PFSK-1 (cell line): ENCODE measurements around the gene MCM8.

ENCODE experiments used
- FOXP2 ChIP-seq: optimal IDR thresholded peaks from 2 replicates; pipeline ENCODE3; 2011; ENCODE audit warnings: borderline replicate concordance, control low read depth, inconsistent platforms; ENCODE audit not compliant: insufficient read depth; ENCODE audit errors: extremely low read length, extremely low read depth
- POLR2AphosphoS5 ChIP-seq: IDR thresholded peaks from 2 replicates; pipeline ENCODE4 v1.6.1; 2012; ENCODE audit warnings: low read depth, mild to moderate bottlenecking, control low read depth, low read length, moderate library complexity
- SIN3A ChIP-seq: IDR thresholded peaks from 2 replicates; pipeline ENCODE4 v1.6.1; 2012; ENCODE audit warnings: mild to moderate bottlenecking, low read length, moderate library complexity, borderline replicate concordance; ENCODE audit not compliant: insufficient read depth
- TAF1 ChIP-seq: IDR thresholded peaks from 2 replicates; pipeline ENCODE4 v1.6.1; 2012; ENCODE audit warnings: low read length, control low read depth, borderline replicate concordance; ENCODE audit not compliant: insufficient read depth
- TF ChIP-seq, protein P1 (sequence below), 2 experiments: IDR thresholded peaks; 2 replicates each; pipeline versions ENCODE4 v1.6.1 to v1.8.0; 2011 to 2012; ENCODE audit warnings: low read depth in 2 of 2, low read length in 2 of 2, control low read depth in 1 of 2, inconsistent platforms in 1 of 2, mild to moderate bottlenecking in 1 of 2, moderate library complexity in 1 of 2; ENCODE audit not compliant: insufficient read depth in 1 of 2

The MCM8 gene

DNA sequence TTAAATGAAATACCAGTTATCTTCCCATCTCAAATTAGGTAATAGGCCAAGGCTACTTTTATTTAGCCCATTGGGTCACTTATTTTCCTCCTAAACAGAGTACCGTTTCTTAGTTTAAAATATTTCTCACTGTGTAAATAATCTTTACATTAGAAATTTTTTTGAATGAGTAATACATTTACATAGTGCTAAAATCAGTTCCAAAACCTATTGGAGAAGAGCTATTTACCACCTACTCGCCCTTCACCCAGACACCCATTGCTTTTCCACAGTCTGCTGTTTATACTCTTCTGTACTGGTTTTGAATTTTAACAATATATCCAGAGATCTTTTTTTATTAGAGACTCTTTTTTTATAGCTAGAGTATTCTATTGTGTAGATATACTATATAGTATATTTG lies 36.9 kb downstream of the MCM8 start:
- TF ChIP-seq, protein P1, sequence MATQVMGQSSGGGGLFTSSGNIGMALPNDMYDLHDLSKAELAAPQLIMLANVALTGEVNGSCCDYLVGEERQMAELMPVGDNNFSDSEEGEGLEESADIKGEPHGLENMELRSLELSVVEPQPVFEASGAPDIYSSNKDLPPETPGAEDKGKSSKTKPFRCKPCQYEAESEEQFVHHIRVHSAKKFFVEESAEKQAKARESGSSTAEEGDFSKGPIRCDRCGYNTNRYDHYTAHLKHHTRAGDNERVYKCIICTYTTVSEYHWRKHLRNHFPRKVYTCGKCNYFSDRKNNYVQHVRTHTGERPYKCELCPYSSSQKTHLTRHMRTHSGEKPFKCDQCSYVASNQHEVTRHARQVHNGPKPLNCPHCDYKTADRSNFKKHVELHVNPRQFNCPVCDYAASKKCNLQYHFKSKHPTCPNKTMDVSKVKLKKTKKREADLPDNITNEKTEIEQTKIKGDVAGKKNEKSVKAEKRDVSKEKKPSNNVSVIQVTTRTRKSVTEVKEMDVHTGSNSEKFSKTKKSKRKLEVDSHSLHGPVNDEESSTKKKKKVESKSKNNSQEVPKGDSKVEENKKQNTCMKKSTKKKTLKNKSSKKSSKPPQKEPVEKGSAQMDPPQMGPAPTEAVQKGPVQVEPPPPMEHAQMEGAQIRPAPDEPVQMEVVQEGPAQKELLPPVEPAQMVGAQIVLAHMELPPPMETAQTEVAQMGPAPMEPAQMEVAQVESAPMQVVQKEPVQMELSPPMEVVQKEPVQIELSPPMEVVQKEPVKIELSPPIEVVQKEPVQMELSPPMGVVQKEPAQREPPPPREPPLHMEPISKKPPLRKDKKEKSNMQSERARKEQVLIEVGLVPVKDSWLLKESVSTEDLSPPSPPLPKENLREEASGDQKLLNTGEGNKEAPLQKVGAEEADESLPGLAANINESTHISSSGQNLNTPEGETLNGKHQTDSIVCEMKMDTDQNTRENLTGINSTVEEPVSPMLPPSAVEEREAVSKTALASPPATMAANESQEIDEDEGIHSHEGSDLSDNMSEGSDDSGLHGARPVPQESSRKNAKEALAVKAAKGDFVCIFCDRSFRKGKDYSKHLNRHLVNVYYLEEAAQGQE (IDR thresholded peaks at IDR 0.05; ENCODE audit: insufficient read depth in 1 of 2, low read depth in 2 of 2, low read length in 2 of 2) = no peak
- no peak for TF ChIP-seq POLR2AphosphoS5
- TF ChIP-seq SIN3A = no peak

DNA sequence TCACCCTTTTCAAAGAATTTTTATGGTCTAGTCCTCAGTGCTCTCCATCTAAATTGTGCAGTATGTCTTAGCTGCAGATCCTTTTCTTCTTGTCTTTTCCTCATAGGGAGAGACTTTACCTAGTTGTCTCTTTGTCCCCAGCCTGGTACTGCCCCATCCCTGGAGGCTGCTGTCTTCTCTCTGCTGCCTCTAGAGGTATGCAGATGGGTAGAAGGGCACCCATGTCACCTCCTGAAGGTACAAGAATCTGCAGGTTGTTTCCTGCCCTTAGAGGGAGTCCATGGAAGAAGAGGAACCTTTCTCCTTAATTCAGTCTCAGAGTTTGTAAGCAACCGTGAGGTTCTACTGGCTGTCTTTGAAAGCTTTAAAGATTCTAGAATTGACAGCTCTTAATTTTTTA lies 39.1 kb downstream of the MCM8 start:
- TF ChIP-seq, protein P1 (IDR thresholded peaks at IDR 0.05; ENCODE audit: insufficient read depth in 1 of 2, low read depth in 2 of 2, low read length in 2 of 2) = no peak
- TF ChIP-seq POLR2AphosphoS5 = no peak
- no peak for TF ChIP-seq TAF1
- TF ChIP-seq SIN3A = no peak
- no peak for TF ChIP-seq FOXP2

DNA sequence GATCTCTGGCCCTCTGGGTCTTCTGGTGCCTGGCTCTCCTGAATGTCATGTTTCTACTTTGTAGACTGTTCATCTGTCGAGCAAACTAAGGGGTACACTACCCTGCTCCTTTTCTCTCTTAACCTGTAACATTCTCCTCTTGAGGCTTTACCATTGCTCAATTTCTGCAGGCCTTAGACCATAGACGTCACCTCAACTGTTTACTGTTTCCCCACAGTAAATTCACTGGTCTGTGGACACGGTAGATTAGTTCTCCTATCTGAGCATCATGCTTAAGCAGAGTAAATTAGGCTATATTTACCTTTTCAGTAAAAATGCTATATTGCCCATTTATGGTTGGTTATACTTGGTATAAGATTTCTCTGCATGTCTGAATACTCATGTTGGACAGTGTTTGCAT lies 40.5 kb downstream of the MCM8 start:
- TF ChIP-seq TAF1 (no peak), FOXP2 (no peak), SIN3A (no peak), POLR2AphosphoS5 (no peak)
- TF ChIP-seq, protein P1 (IDR thresholded peaks at IDR 0.05; ENCODE audit: insufficient read depth in 1 of 2, low read depth in 2 of 2, low read length in 2 of 2) = no peak

DNA sequence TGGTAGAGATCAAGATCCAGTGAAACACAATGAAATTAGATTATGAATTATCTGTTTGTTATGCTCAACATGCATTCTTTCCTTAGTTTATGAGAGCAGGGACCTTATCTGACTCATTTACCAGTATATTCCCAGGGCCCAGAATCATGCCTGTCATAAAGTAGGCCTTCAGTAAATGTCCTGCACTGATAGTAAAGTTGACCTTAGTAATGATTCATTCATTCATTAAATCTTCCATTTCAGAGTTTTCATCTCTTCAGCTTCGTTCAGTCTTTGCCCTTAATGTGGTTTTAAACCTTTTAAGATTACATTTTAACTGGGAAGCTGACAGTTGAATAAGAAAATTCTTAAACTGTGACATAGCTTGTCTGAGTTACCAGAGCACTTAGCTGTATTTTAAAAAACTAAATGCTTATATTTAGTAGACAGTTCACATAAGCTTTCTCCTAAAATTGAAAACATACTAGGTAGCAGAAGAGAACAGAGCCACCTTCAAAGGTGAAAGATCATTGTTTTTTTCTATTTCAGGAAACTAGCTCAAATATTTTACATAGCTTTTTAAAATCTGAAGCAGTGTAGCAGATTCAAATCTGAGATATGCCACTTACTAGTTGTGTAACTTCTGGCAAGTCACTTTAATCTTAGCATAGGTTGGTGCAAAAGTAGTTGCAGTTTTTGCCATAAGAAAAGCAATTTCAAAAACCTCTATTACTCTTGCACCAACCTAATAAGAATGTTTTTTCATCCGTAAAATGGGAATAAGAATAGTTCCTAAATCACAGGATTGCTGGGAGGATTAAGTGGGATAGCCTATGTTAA lies 41.4 kb downstream of the MCM8 start:
- no peak for TF ChIP-seq TAF1
- TF ChIP-seq SIN3A = no peak
- TF ChIP-seq, protein P1 (IDR thresholded peaks at IDR 0.05; ENCODE audit: insufficient read depth in 1 of 2, low read depth in 2 of 2, low read length in 2 of 2) = no peak
- no peak for TF ChIP-seq POLR2AphosphoS5
- TF ChIP-seq FOXP2 = no peak

DNA sequence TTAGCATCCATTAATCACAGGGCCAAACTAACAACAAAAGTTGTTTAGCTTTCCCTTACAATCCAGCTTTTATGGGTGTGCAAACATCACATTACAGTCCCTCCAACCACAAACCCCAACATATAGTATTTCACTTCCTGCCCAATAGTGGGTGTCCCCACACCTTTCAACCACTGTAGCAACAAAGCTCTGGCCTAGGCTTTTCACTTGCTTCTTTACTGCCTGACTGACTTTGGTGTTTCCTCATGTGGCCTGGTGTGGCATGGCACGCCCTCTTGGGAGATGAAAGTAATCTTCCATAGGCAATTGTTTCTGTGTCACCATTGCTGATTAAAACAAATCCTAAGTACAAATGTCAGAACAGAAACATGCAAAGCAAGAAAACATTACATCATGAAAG lies 46.3 kb downstream of the MCM8 start:
- no peak for TF ChIP-seq TAF1
- no peak for TF ChIP-seq FOXP2
- TF ChIP-seq POLR2AphosphoS5 = no peak
- TF ChIP-seq, protein P1 (IDR thresholded peaks at IDR 0.05; ENCODE audit: insufficient read depth in 1 of 2, low read depth in 2 of 2, low read length in 2 of 2) = no peak
- TF ChIP-seq SIN3A = no peak
